NCI-H446 treated with DMSO at 0.1 percent for 48 hours (cell line): ENCODE measurements around the gene BMPR1B.
"Not testable (repeated sequence)": the region's sequence is repeated elsewhere in the genome, so short reads cannot be mapped to it uniquely, and the experiment has no call there.

ENCODE experiments used
- DNase-seq: peaks from one replicate; lab custom pipeline; 2025; lab: John Stamatoyannopoulos, UW

BMPR1B gene

GRCh38 chr4:95091272-95091671 lies 333.5 kb downstream of the BMPR1B start:
- DNase-seq, result no peak

DNA sequence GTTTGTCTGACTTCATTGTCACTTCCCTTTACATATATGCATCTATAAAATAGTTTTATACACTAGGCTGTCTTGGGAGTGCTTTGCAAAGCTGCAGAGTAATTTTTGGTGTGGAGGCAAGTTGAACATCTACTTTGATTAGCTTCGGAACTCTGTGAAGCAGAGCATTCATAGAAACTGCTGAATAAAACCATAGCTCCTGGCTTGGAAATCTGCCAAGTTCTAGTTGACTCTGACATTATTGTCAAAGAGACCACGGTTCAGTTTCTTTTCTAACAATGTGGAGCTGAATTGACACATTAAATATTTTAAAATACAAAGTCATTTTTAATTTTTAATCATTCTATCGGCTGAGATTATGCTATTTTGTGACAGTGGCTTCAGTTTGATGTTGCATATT lies 335.0 kb downstream of the BMPR1B start:
- DNase-seq, result no peak

- no peak for DNase-seq
Observed at GRCh38 chr4:95093460-95093859, 335.7 kb downstream of the BMPR1B start.

DNA sequence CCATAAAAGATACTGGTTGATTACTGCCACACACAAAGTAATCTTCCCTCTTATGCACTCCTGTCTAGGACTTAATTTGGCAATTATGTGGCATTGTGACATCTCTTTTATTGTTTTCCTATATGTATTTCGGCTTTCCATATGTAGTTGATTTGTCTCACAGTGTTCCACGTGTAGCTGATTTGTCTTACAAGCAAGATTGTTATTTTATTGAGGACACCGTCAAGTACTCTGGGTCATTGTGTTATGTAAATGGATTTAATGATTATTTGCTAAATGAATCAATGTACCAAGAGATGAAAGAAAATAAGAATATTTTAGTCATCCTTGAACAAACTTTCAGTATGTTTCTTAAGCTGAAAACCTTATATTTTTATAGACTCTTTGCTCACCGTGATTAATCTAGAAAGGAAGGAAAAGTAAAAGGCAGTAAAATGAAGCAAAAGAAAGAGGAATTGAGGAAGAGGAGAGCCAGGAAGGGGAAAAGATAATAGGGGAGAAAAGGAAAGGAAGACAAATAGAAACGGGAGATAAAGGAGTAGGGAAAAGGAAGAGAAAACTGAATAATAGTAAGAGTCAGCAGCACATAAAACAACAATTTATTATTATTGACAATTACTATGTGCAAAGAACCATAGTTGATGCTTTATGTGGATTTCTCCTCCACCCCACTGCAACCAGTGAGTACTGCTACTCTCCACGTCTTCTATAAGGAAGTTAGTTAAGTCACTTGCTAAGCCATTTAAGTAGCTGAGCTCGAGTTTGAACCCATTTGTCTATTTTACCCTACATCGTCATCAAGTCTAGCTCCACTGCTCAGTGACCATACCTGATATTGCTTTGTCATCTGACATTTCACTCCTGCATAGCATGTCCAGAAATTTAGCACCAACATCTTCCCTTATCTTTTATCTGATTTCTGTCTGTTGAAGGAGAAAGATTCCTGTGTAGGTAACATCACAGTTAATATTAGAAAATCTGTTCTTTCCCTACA lies 336.5 kb downstream of the BMPR1B start:
- DNase-seq, result no peak

- no peak for DNase-seq
Observed at GRCh38 chr4:95095348-95095974, 337.7 kb downstream of the BMPR1B start.

- no peak for DNase-seq
Observed at GRCh38 chr4:95102162-95102790, 344.5 kb downstream of the BMPR1B start.

GRCh38 chr4:95105112-95105511 lies 347.4 kb downstream of the BMPR1B start:
- DNase-seq, result no peak

DNA sequence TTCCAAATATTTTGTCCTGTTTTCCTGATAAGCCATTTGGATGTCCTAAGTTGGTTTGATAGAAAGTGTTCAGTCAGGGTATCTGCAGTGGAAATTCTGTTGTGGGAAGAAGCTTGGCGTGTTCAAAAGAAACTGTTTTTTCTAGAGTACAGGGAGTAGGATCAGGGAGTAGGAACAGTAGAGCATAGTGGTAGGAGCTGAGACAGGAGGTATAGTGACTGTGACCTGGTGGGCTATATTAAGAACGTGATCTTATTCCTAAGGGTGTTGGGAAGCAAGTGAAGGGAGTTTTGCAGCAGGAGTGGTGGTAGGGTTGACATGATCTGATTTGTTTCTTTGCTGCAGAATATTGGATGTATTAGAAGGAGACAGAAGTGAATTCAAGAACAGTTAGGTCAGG lies 348.2 kb downstream of the BMPR1B start:
- no peak for DNase-seq

GRCh38 chr4:95106408-95106928 lies 348.7 kb downstream of the BMPR1B start:
- no peak for DNase-seq

DNA sequence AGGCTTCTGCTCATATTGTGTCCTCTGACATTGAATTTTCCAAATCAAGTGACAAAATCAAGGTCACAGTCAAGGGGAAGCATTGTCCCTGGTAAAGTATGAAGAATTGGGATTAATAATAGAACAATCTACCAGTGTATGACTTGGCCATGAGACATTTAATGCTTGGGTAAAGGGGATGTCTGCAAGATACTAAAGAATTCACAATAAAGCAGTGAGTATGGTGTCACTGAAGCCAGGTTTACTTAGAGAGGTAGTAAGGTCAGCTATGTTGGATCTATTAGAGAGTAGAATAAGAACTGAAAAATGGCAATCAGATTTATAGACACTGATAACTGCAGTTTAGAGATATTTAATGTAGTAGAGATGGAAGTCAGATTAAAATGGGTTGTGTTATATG lies 349.2 kb downstream of the BMPR1B start:
- DNase-seq, result no peak

- DNase-seq, result no peak
Observed at GRCh38 chr4:95107635-95108034, 349.9 kb downstream of the BMPR1B start.

DNA sequence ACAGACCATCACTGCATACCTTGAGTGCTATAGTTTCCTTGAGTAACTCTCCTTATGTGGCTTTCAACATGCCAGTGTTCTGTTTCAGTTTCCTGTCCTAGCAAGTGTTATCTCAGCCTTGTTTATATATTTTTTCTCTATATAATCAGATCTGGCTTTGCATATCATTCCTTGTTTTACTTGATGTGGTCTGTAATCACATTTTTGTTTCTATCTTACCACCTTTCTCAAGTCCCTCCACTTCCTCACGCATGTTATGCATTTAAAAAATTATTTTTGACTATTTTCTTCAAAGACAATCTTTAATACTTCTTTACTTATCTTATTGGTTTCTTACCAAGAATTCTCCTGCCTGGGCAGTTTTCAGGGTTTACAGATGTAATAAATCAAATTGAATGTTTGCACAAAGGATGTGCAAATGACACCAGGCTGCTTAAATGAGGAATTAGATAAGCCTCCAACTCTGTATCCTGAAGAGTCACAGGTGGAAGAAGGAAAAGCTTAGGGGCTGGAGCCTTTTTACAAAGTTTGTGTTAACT lies 351.2 kb downstream of the BMPR1B start:
- DNase-seq, result no peak

GRCh38 chr4:95114521-95114920 lies 356.8 kb downstream of the BMPR1B start:
- DNase-seq, result no peak

- DNase-seq, result no peak
Observed at GRCh38 chr4:95118497-95118896, 360.7 kb downstream of the BMPR1B start.

DNA sequence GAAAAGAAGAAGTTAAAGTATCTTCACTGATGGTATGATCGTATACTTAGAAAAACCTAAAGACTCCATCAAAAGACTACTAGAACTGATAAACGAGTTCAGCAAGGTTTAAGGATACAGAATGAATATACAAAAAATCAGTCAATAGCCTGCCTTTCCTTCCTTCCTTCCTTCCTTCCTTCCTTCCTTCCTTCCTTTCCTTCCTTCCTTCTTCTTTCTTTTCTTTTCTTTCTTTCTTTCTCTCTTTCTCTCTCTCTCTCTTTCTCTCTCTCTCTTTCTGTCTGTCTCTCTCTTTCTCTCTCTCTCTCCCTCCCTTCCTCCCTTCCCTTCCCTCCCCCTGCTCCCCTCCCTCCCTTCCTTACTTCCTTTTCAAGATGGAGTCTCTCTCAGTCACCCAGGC lies 362.7 kb downstream of the BMPR1B start:
- no peak for DNase-seq

DNA sequence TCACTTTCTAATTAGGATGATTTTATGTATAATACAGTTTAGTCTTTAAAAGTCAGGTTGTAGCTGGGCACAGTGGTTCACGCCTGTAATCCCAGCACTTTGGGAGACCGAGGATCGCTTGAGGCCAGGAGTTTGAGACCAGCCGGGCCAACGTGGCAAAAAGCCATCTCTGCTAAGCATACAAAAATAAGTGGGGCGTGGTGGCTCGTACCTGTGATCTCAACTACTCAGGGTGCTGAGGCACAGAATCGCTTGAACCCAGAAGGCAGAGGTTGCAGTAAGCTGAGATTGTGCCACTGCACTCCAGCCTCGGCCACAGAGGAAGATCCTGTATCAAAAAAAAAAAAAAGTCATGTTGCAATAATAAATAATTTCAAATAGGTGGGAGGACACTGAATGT lies 364.2 kb downstream of the BMPR1B start:
- no peak for DNase-seq

DNA sequence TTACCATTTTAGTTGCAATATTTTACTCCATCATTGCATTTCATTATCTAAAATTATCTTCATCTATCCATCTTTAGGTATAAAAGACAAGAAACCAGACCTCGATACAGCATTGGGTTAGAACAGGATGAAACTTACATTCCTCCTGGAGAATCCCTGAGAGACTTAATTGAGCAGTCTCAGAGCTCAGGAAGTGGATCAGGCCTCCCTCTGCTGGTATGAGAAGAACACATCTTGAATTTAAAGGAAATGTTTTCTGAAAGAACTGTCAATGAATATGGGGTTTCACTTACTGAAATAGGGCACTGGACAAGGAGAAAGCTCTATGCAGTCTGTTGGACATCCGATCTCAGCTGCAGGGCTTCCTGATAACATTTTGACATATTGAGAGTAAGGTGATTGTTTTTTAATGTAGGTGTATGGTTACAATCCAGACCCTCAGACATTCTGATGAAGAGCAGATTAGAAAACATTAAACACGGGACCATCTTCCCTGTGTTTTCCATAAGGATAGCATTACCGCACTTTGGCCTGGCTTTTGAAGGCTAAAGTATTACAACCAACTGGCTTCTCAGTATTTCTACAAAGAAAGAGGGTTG lies 367.2 kb downstream of the BMPR1B start:
- DNase-seq, result peak; percentile 2

DNA sequence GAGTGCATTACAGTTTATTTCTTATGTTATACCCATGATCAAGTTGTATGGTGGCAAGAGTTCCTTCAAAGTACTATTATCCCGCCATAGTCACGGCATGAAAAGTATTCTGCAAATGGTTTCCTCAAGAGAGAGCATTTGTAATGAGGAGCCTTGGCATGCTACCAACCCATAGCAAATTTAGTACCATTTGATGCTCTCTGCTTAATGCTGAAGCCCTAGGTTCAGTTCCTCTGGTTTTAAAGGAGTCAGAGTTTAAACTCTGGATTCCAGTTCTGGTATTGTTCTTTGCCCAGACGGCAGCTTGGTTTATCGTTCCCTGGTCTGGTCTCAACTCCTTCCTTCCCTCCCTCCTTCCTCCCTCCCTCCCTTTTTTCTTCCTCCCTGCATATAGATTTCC lies 371.3 kb downstream of the BMPR1B start:
- DNase-seq, result no peak

- DNase-seq, result no peak
Observed at GRCh38 chr4:95129821-95130311, 372.1 kb downstream of the BMPR1B start.

GRCh38 chr4:95134016-95134415 lies 376.3 kb downstream of the BMPR1B start:
- DNase-seq, result not testable (repeated sequence)

- not testable (repeated sequence) for DNase-seq
Observed at GRCh38 chr4:95139424-95139823, 381.7 kb downstream of the BMPR1B start.

DNA sequence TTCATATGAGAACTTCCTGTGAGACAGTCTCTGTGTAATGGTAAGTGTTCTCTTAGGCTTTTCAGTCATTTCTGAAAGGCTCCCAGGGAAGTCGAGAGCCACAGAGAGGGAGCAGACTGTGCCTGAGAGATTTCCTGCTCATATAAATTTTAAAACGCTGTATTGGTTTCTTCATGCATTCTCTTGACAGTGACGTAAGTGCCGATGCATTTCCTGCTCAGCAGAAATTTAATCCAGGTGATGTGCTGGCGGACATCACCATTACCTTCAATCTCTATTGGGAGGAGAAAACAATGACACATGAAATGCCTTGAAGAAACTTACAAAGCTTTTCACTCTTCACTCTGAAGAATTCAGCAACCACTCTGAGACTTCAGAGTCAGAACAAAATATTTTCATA lies 383.6 kb downstream of the BMPR1B start:
- DNase-seq, result no peak
